ENCODE measurements around the gene ANKRD1.

- TF ChIP-seq, protein P1, sequence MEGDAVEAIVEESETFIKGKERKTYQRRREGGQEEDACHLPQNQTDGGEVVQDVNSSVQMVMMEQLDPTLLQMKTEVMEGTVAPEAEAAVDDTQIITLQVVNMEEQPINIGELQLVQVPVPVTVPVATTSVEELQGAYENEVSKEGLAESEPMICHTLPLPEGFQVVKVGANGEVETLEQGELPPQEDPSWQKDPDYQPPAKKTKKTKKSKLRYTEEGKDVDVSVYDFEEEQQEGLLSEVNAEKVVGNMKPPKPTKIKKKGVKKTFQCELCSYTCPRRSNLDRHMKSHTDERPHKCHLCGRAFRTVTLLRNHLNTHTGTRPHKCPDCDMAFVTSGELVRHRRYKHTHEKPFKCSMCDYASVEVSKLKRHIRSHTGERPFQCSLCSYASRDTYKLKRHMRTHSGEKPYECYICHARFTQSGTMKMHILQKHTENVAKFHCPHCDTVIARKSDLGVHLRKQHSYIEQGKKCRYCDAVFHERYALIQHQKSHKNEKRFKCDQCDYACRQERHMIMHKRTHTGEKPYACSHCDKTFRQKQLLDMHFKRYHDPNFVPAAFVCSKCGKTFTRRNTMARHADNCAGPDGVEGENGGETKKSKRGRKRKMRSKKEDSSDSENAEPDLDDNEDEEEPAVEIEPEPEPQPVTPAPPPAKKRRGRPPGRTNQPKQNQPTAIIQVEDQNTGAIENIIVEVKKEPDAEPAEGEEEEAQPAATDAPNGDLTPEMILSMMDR (IDR thresholded peaks at IDR 0.05; ENCODE audit: control extremely low read depth in 1 of 3, insufficient read depth in 1 of 3, low read depth in 1 of 3, low read length in 3 of 3), result no peak
- TF ChIP-seq POLR2A (IDR thresholded peaks at IDR 0.05; ENCODE audit: control extremely low read depth in 1 of 2, low read depth in 2 of 2, low read length in 2 of 2) (no peak), KDM5A (IDR thresholded peaks at IDR 0.05; ENCODE audit: low read length) (no peak), SIX5 (IDR thresholded peaks at IDR 0.05; ENCODE audit: low read depth, low read length) (no peak), GABPA (IDR thresholded peaks at IDR 0.05; ENCODE audit: borderline replicate concordance, insufficient read depth, low read length) (no peak), TCF12 (IDR thresholded peaks at IDR 0.05; ENCODE audit: low read depth, low read length) (no peak), EZH2 (IDR thresholded peaks at IDR 0.05; ENCODE audit: low read depth, low read length, severe bottlenecking) (no peak), MAFK (IDR thresholded peaks at IDR 0.05; ENCODE audit: low read depth, low read length) (no peak), HDAC2 (IDR thresholded peaks at IDR 0.05; ENCODE audit: borderline replicate concordance in 1 of 2, low read depth in 2 of 2, low read length in 2 of 2) (no peak)
- TF ChIP-seq, protein P2, sequence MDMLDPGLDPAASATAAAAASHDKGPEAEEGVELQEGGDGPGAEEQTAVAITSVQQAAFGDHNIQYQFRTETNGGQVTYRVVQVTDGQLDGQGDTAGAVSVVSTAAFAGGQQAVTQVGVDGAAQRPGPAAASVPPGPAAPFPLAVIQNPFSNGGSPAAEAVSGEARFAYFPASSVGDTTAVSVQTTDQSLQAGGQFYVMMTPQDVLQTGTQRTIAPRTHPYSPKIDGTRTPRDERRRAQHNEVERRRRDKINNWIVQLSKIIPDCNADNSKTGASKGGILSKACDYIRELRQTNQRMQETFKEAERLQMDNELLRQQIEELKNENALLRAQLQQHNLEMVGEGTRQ (IDR thresholded peaks at IDR 0.05; ENCODE audit: low read length), result no peak
- TF ChIP-seq, protein P3, sequence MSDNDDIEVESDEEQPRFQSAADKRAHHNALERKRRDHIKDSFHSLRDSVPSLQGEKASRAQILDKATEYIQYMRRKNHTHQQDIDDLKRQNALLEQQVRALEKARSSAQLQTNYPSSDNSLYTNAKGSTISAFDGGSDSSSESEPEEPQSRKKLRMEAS (IDR thresholded peaks at IDR 0.05), result no peak
Measured at GRCh38 chr10:90915766-90916075, 5.2 kb downstream of the ANKRD1 start.
